Neural crest cell (in vitro differentiated cells): ENCODE results near the gene TMEM138. TPM values are rescaled to one million over a fixed set of nuclear protein-coding genes. Genes with fewer than 3 reads are reported as not detected.

Source experiments
- DNase-seq: peaks from one replicate; pipeline ENCODE4 v3.0.0; 2021; ENCODE audit warnings: low read depth, mixed read lengths, low spot score
- H3K27ac Mint-ChIP-seq: one replicate; pipeline ENCODE4 v1.8.0; 2021; ENCODE audit warnings: mild to moderate bottlenecking, mixed read lengths; ENCODE audit not compliant: unreplicated experiment
- H3K27me3 Mint-ChIP-seq: 2 replicates; pipeline ENCODE4 v1.8.0; 2021; ENCODE audit warnings: low read depth, mild to moderate bottlenecking, mixed read lengths
- H3K36me3 Mint-ChIP-seq: 2 replicates; pipeline ENCODE4 v1.8.0; 2021; ENCODE audit warnings: low read depth, mild to moderate bottlenecking, mixed read lengths
- H3K4me1 Mint-ChIP-seq: 2 replicates; pipeline ENCODE4 v1.8.0; 2021; ENCODE audit warnings: mixed read lengths
- H3K4me3 Mint-ChIP-seq: one replicate; pipeline ENCODE4 v1.8.0; 2021; ENCODE audit warnings: mild to moderate bottlenecking, mixed read lengths
- H3K9me3 Mint-ChIP-seq: 2 replicates; pipeline ENCODE4 v1.8.0; 2021; ENCODE audit warnings: mixed read lengths
- total RNA-seq: library from RNA; stranded (reverse); gene quantifications from 2 replicates; pipeline ENCODE4 v1.2.1, GENCODE V29; 2021
- TF ChIP-seq, protein P1 (sequence below): fragments of 200-600 bp; sonication (generic); conservative IDR thresholded peaks from 2 replicates; pipeline ENCODE4 v1.5.0; 2021; ENCODE audit warnings: antibody characterized with exemption, mild to moderate bottlenecking

Gene TMEM138
- total RNA-seq, 1 donor from 2014 or later: 47.8 TPM

- TF ChIP-seq, protein P1, sequence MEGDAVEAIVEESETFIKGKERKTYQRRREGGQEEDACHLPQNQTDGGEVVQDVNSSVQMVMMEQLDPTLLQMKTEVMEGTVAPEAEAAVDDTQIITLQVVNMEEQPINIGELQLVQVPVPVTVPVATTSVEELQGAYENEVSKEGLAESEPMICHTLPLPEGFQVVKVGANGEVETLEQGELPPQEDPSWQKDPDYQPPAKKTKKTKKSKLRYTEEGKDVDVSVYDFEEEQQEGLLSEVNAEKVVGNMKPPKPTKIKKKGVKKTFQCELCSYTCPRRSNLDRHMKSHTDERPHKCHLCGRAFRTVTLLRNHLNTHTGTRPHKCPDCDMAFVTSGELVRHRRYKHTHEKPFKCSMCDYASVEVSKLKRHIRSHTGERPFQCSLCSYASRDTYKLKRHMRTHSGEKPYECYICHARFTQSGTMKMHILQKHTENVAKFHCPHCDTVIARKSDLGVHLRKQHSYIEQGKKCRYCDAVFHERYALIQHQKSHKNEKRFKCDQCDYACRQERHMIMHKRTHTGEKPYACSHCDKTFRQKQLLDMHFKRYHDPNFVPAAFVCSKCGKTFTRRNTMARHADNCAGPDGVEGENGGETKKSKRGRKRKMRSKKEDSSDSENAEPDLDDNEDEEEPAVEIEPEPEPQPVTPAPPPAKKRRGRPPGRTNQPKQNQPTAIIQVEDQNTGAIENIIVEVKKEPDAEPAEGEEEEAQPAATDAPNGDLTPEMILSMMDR: no peak
- no peak overlapping the region for H3K27ac Mint-ChIP-seq
- H3K4me3 Mint-ChIP-seq: peak overlapping the region; percentile 93
- peaks cover 21% of the 10 kb centered on the region for H3K4me1 Mint-ChIP-seq
- H3K36me3 Mint-ChIP-seq: peaks cover 12% of the 10 kb centered on the region
- no peak for DNase-seq
- peaks cover 7% of the 10 kb centered on the region for H3K9me3 Mint-ChIP-seq
- H3K27me3 Mint-ChIP-seq: no peaks in the 10 kb centered on the region
These were observed 30.9 kb downstream of the TMEM138 start for GRCh38 chr11:61392981-61393595.

DNA sequence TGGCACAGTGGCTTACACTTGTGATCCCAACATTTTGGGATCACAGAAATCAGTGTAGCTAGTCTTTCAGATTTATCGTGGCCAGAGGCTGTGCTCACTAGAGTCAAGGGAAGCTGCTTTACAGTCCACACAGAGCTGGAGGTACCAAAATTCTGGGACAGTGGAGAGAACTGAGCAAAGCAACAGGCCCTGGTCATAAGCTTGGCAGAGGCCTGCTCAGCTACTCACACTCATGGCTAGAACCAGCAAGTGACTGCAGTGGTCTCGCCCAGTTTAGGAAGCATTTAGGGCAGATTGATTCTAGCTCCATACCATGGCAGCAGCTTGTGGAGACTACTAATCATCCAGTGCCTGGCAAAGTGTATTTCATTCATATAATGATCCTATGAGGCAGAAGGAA, 39.0 kb downstream of the TMEM138 start:
- Mint-ChIP-seq H3K36me3 (peaks cover 9% of the 10 kb centered on the region), H3K9me3 (no peaks in the 10 kb centered on the region), H3K27me3 (no peaks in the 10 kb centered on the region), H3K4me1 (no peaks in the 10 kb centered on the region), H3K27ac (no peak overlapping the region), H3K4me3 (no peak overlapping the region)
- DNase-seq: no peak
- TF ChIP-seq, protein P1: no peak

DNA sequence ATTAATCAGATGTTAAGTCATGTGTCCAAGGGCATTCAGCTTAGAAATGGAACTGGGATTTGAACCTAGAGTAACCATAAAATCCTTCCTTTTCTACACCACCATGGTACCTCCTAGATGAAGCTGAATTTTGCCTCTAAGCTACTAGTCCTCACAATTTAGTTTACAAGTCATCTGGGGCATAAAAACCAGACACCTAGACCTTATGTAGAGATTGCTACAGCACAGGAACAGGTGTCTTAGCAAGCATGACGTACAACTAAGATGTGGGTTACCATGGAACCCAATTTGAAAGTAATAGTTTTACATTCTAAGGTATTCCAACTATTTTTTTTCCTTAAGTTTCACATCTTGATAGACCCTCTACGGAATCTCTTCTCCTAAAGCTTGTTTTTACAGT, 39.4 kb downstream of the TMEM138 start:
- peaks cover 9% of the 10 kb centered on the region for H3K36me3 Mint-ChIP-seq
- DNase-seq: no peak
- no peak overlapping the region for H3K27ac Mint-ChIP-seq
- TF ChIP-seq, protein P1: no peak
- H3K27me3 Mint-ChIP-seq: no peaks in the 10 kb centered on the region
- no peak overlapping the region for H3K4me3 Mint-ChIP-seq
- no peaks in the 10 kb centered on the region for H3K4me1 Mint-ChIP-seq
- H3K9me3 Mint-ChIP-seq: no peaks in the 10 kb centered on the region

DNA sequence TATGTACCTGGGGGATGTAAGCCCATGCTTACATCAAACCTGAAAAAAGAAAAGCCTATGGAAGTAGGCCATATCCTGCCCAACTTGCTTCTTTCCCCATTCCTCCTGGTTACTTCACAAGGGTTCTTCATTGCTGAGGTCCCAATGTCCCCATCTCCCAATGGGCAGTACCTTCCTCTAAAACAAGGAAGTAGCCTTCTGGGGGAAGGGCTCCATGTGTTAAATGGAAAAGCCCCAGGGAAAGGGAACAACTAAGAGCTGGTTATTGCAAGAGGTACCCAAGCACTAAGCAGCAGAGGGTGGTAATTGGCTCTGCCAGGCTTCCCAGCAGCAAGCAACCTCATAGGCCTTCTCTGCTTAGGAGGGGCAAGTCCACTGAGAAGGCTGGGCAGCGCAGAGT, 41.5 kb downstream of the TMEM138 start:
- Mint-ChIP-seq H3K27me3 (no peaks in the 10 kb centered on the region), H3K4me1 (no peaks in the 10 kb centered on the region), H3K4me3 (no peak overlapping the region), H3K27ac (no peak overlapping the region), H3K9me3 (no peaks in the 10 kb centered on the region), H3K36me3 (peaks cover 12% of the 10 kb centered on the region)
- DNase-seq: no peak
- TF ChIP-seq, protein P1: no peak

- no peaks in the 10 kb centered on the region for H3K4me1 Mint-ChIP-seq
- H3K36me3 Mint-ChIP-seq: peaks cover 13% of the 10 kb centered on the region
- DNase-seq: no peak
- TF ChIP-seq, protein P1: no peak
- H3K27me3 Mint-ChIP-seq: no peaks in the 10 kb centered on the region
- no peaks in the 10 kb centered on the region for H3K9me3 Mint-ChIP-seq
- H3K4me3 Mint-ChIP-seq: no peak overlapping the region
- no peak overlapping the region for H3K27ac Mint-ChIP-seq
These were observed 41.9 kb downstream of the TMEM138 start for GRCh38 chr11:61404103-61404502.
